Stimulated activated naive CD4-positive, alpha-beta T cell treated with Interleukin-2 at 50 U/mL for 16 hours (primary cell): ENCODE measurements around the gene GOLGA5.
"Not testable (repeated sequence)": the region's sequence is repeated elsewhere in the genome, so short reads cannot be mapped to it uniquely, and the experiment has no call there.

ENCODE experiments used
- DNase-seq: peaks from one replicate; lab custom pipeline; 2025; lab: John Stamatoyannopoulos, UW

Gene GOLGA5

DNA sequence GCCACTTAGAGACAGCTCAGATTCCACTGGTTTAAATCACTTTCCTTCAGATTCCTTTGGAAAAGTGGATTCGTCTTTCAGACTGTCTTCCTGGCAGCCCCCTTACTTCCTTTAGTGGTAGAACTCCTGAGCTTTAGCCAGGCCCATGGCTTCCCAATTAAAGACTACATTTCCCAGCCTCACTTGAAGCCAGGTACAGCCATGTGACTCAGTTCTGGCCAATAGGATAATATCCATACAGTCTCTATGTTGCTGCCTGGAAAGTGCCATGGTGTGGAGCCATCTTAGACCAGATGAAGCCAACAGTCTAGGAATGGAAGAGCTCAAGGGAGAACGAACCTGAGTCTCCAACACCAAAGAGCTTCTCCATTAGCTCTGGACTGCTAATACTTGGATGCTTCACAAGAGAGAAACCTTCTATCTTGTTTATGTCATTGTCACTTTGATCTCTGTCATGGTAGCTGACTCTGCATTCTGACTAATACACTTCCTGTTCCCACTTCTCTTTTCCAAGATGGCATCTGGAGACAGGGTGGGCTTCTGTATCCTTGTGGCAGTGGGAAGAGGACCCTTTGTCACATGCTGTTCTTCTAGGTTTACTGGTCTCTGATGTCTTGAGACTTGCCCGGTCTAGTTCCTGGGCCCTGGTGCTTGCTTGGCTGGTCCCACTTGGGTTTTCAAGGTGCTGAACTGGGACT lies 15.1 kb upstream of the GOLGA5 start:
- not testable (repeated sequence) for DNase-seq

DNA sequence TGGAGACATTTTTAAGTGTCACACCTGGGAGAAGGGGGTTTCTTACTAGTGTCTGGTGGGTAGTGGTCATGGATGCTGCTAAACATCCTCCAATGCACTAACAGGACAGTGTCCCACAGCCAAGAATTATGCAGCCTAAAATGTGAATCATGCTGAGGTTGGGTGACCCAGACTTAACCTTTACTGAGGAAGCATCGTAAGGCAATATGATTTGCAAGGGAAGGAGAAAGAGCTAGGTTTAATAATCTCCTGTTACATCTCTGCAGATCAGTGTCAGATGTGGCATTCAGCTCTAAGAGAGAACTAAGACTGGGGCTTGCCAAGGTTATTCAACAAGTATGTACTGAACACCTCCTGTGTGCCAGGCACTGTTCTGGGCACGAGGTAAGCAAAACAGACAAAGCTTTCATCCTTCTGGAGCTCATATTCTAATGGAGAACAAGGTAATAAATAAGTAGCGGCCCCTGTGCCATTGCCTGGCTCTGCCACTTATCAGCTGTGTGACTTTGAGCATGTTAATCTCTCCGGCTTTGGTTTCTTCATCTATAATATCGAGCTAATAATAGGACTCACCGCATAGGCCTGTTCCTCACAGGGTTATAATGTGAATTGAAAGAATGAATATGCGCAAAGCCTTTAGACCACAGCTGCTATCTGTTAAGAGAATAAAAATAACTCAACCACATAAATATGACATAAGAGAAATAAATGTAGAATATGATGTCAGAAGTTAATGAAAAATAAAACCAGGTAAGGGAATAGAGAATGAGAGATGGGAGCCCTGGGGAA lies 13.5 kb upstream of the GOLGA5 start:
- no peak for DNase-seq

DNA sequence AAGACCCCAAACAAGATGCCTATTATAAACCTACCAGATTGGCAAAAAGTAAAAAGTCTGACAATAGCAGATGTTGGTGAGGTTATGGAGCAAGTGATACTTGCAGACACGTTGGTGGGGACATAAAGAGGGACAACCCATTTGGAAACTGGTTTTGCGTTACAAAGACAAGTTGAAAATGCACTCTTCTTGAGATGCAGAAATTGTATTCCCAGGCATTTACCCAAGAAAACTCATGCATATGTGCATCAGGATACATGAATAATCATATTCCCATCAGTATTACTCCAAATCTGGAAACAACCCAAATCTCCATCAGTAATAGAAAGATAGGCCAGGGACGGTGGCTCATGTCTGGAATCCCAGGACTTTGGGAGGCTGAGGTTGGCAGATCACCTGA lies 12.8 kb upstream of the GOLGA5 start:
- no peak for DNase-seq

DNA sequence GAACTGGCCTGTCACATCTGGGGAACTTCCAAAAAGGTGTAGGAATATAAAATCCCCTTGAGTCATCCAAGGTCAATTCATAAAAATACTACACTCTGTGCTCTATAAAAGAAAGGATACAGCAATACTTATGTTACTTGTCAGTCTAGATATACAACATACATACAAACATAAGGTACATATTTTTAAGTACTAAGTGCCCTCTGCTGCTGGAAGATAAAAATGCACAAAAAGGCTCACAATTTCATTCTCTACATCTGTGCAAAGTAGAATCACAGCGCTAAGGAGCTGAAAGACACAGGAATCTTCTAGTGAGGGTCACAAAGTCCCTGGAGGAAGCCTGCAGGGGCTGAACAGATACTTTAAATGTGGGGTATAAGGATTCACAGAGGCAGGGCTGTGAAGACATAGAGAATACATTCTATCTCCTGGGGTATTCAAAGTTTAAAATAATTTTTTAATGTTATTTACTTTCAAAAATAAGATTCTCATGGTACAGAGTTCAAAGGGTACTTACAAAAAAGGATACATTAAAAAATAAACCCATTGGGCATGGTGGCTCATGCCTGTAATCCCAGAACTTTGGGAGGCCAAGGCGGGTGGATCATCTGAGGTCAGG lies 10.2 kb upstream of the GOLGA5 start:
- DNase-seq: peak; percentile 2

GRCh38 chr14:92785667-92786426 lies 8.3 kb upstream of the GOLGA5 start:
- no peak for DNase-seq

GRCh38 chr14:92786427-92786756 lies 7.7 kb upstream of the GOLGA5 start:
- no peak for DNase-seq

DNA sequence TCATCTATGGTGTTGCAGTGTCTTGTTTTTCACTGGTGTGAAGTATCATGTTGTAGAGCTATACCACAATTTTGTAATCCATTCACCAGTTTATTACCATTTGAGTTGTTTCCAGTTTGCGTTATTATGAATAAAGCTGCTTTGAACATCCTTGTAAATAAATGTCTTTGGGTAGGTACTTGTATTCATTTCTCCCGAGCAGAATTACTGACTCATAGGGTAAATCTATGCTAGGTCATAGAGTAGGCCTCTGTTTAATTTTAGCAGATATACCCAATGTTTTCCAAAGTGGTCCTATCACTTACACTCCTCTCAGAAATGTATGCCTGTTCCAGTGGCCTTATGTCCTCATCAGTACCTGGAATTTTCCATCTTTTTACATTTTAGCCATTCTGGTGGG lies 6.6 kb upstream of the GOLGA5 start:
- DNase-seq: no peak

- no peak for DNase-seq
Measured at GRCh38 chr14:92789457-92790089, 4.5 kb upstream of the GOLGA5 start.

GRCh38 chr14:92792885-92793284 lies 1.2 kb upstream of the GOLGA5 start:
- no peak for DNase-seq

- no peak for DNase-seq
Measured at GRCh38 chr14:92794547-92794941, 439 bp downstream of the GOLGA5 start.

DNA sequence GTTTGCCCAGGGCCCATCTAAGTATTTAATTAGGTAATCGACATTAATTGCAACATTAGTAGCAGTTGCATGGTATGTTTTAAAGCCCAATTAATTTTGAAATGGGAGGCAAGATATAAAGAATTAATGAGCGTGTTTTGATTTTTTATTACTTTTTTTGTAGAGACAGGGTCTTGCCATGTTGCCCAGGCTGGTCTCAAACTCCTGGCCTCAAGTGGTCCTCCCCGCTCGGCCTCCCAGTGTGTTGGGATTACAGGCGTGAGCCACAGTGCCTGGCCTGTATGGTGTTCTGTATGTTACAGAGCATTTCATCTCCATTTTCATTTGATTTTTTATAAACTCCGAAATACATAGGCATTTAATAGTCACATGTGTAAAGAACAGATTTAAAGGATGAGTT lies 856 bp downstream of the GOLGA5 start:
- DNase-seq: no peak

GRCh38 chr14:92797935-92798653 lies 4.0 kb downstream of the GOLGA5 start:
- no peak for DNase-seq

DNA sequence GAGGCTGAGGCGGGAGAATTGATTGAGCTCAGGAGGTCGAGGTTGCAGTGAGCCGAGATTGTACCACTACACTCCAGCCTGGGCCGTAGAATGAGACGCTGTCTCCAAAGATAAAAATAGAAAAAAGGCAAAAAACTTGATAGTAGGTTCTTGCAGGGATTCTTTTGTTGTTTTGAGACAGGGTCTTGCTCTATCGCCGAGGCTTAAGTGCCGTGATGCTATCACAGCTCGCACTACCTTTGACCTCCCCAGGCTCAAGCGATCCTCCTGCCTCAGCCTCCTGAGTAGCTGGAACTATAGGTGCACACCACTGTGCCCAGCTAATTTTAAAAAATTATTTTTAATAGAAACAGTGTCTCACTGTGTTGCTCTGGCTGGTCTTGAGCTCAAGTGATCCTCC lies 4.7 kb downstream of the GOLGA5 start:
- DNase-seq: no peak

GRCh38 chr14:92800012-92800411 lies 5.9 kb downstream of the GOLGA5 start:
- DNase-seq: no peak

DNA sequence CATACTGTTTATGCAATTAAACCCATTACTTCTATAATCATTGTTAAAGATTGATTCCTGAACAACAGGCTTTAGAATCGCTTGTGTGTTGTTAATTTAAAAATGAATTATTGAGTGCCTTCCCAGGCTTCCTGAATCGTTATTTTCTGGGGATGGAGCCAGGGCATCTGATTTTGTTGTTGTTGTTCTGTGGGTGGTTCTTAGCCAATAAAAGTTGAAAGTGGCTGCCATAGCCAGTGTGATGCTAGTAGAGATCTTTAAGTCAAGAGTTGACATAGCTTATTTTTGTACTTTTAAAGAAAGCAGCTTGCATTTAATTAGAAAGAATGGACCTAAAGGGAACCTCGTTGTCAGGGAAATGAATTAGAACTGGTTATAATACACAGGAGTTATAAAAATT lies 6.4 kb downstream of the GOLGA5 start:
- no peak for DNase-seq

GRCh38 chr14:92801917-92802316 lies 7.8 kb downstream of the GOLGA5 start:
- no peak for DNase-seq

DNA sequence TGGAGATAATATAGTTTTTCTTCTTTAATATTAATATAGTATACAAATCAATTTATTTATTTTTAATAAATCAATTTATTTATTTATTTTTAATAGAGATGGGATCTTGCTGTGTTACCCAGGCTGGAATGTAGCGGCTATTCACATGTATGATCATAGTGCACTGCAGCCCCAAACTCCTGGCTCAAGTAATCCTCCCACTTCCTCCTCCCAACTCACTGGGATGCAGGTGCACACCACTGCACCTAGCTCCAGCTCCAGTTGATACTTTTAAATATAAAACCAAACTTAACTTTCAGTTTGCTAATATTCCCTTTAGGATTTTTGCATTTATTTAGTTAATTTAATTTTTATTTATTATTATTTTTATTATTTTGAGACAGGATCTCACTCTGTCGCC lies 8.6 kb downstream of the GOLGA5 start:
- DNase-seq: no peak

DNA sequence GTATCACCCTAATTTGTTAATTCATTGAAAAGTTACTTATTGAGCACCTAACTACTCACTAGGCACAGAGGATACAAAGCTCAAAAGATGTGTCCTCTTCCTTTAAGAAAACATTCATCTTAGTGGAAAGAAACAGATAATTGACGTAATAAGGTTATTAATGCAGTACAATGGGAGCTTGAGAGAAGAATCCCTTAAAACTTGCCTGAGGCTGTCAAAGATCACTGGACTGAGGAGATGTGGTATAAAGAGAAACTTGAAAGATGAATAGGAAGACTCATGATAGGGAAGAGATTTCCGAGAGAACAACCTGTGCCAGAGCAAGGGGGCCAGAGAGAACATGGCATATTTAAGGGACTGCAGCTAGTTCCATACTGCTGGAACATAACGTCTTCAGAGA lies 19.1 kb downstream of the GOLGA5 start:
- no peak for DNase-seq

- DNase-seq: no peak
Measured at GRCh38 chr14:92819011-92819597, 25.0 kb downstream of the GOLGA5 start.

GRCh38 chr14:92819680-92820535 lies 25.8 kb downstream of the GOLGA5 start:
- not testable (repeated sequence) for DNase-seq
